Melanocyte of skin (primary cell): Measurements from ENCODE around the gene TOX4. TPM values are rescaled to one million over a fixed set of nuclear protein-coding genes. Genes with fewer than 3 reads are reported as not detected.

Experiments
- small RNA-seq, 2 donors: library from RNA; depleted of rRNA; stranded (forward); fragments of <200 nt; gene quantifications; one replicate each; pipeline ENCODE3, GENCODE V24; 2012
- total RNA-seq, 2 donors: library from RNA; depleted of rRNA; stranded (reverse); fragments of >200 nt; gene quantifications; 2 replicates each; pipeline ENCODE4 v1.2.3, GENCODE V29; 2012

Gene TOX4
- total RNA-seq = 10 to 100 TPM; 31.0 to 36.5 TPM

DNA sequence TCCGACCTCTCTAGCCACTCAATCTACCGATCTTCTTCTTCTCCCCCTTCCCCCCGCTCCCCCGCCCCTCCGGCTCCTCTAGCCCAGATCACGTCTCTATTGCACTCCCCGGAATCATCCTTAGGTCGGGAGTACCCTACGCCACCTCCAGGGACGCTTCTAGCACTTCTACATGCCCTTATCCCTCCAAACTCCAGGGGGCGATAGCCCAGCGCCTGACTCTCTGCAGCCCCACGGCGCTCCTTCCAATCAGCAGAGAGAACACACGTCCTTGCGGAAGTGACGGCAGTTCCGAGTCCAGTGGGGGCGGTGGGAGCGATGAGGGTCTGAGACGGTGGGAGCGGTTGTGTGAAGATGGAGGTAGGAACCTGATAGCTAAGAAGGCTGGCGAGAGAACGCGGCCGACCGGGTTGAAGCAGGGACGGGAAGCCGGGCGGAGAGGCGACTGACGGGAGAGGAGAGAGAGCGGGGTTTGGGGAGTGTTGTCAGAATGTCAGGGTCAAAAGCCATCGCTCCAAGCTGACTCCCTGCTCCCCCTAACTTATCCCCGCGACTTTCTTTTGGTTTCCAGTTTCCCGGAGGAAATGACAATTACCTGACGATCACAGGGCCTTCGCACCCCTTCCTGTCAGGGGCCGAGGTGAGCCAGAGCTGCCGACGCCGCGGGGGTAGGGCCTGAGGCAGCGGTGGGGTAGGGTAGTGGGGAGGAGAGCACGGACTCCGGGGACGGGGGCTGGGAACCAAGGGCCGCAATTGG, at the start of gene TOX4, which contains the start of gene RAB2B:
Gene TOX4 (plus strand): TSS at position 271 of the 757 bp plus-strand sequence. CDS start 84 bp downstream, at position 355.
Gene RAB2B (minus strand): TSS at position 35 of the 757 bp plus-strand sequence. CDS start 87 bp downstream, outside the sequence.

DNA sequence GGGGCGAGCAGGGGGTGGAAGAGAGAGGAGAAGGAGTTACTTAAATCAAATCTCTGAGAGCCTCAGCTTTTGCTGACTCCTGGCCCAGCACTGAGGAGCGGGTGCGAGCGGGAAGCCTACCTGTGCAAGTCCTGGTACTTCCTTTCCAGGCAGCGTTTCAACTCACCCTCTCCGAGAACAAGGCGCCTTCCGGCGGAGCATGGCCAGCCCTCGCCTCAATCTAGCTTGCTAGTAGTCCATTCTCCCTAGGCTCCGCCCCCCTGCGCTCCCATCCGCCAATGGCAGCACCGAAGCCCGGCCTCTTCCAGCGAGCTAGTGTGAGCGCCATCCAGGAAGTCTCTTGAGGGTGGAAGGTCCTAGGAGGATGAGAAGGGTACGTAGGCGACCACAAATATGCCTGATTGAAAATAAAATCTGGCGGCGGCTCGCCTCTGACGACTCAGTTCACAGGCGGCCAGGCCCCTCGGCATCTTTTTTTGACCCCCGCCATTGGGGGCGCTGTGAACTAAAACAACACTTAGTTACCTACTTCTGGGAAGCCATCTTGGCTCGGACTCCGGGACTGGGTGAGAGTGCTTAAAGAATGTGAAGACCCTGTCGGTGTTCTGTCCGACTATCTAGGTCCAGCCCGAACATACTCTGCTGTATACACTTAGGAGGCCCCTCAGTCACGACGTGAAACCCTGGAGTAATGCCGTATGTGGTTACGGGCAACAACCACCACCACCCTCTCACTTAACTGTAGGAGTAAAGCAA, 20.9 kb upstream of the TOX4 start, which contains the start of gene CHD8:
Gene CHD8 (minus strand): TSS at position 212 of the 756 bp plus-strand sequence. CDS start 24,480 bp downstream, outside the sequence.

DNA sequence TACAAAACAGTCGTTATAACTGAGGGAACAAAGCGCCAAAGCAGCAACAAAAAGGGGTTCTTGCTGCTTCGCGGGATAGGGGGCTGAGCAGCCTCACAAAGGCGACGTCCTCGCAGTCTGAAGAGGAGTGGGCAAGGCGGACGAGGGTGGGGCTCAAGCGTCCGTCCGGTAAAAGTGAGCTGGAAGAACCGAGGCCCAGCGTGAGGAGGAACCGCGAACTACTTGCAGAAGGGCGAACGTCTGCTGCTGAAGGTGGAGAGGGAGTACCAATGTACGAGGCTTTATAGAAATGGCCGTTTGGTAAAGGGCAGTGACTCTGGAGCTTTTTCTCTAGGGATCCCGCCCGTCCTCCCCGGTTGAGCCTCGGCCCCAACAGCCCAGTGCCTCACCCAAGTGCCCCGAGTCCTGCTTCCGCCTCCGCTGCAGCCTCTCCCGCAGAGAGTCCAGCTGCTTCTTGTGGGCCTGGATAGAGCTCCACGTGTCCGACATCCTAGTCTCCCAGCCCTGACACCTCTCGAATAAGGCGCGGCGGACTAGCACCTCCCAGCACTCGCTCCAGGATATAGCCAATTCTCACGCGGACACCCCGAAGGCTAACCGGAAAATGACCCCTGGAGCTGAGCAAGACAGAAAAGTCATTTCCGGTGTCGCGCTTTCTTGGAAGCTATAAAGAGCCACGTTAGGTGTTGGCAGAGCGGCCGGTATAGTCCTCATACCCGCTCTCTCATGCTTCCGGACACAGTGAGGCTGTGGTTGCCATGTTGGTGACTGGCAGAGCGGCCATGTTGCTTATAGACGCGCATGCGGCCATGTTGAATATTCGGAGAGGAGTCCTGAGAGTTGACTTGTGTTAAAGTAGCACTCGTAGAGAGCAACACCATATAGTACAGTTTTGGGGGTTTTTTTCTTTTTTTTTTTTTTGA, 34.0 kb downstream of the TOX4 start, which contains the start of gene METTL3:
Gene METTL3 (minus strand): TSS at position 606 of the 923 bp plus-strand sequence. CDS start 117 bp downstream, at position 489.

DNA sequence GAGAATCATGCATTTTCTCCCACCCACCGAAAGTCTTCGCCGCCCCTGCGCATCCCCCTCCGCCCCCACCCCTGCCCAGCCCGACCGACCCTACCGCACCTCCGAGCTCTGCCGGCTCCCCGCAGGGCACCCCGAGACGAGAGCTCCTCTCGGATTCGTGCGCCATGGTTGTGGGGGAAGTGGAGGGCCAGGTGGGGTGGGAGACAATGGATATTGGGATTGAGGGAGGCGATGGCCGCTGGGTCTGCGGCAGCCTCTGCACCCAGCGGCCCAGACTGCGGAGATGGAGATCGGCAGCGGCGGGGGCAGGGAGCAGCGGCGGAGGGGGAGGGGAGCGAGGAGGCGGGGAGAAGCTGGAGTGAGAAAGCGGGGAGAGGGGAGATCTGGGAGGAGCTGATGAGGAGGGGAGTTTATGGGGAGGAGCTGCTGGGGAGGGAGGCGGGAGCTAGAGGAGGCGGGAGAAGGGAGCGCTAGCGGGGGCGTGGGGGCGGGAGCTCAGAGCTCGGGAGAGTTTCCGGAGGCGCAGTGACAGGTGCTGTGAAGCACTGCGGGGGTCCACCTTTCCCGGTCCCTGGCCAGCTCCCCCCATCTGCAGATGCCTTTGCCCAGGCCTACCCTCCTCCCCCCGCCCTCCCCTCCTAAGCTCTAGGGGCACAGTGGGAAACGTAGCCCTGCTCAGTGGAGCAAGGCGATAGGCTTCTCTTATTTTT, 49.1 kb downstream of the TOX4 start, which contains the start of gene SALL2:
Gene SALL2 (minus strand): TSS at position 385 of the 710 bp plus-strand sequence. CDS start 219 bp downstream, at position 166.

Small RNA genes within 50 kb of the gene (small RNA-seq; reads per million reads assigned to genes)
- gene RN7SL650P = 0 reads per million in 2 donors

Other genes with a start within 250 kb of the TOX4 start
- gene HNRNPC, start 207.8 kb upstream of the TOX4 start, total RNA-seq = 100 to 1,000 TPM; 512 to 752 TPM
- gene RPGRIP1, start 197.1 kb upstream of the TOX4 start, total RNA-seq = under 1 TPM in 1 of 2 donors, not detected in 1; 0.34 TPM
- 100 to 1,000 TPM in 1 of 2 donors, 10 to 100 TPM in 1; 58.5 to 100 TPM for gene SUPT16H, start 93.2 kb upstream of the TOX4 start, total RNA-seq
- gene CHD8, start 21.1 kb upstream of the TOX4 start, total RNA-seq = 10 to 100 TPM; 61.3 to 81.6 TPM
- 10 to 100 TPM; 31.3 to 39.0 TPM for gene RAB2B, start 236 bp upstream of the TOX4 start, total RNA-seq
- gene METTL3, start 34.1 kb downstream of the TOX4 start, total RNA-seq = 10 to 100 TPM; 37.9 to 68.9 TPM
- 1 to 10 TPM; 1.7 to 2.4 TPM for gene SALL2, start 49.2 kb downstream of the TOX4 start, total RNA-seq
- not detected for gene OR10G3, start 102.9 kb downstream of the TOX4 start, total RNA-seq
- not detected for gene OR10G2, start 157.7 kb downstream of the TOX4 start, total RNA-seq
- gene OR4E2, start 176.6 kb downstream of the TOX4 start, total RNA-seq = not detected
- not detected for gene OR4E1, start 196.6 kb downstream of the TOX4 start, total RNA-seq